HG03196 (cell line): Measurements from ENCODE around the gene DUSP28.

Experiments
- ATAC-seq: cut with Tn5 transposase; IDR thresholded peaks from one replicate; pipeline ENCODE4 v1.9.1; 2021; ENCODE audit not compliant: unreplicated experiment

Gene DUSP28

DNA sequence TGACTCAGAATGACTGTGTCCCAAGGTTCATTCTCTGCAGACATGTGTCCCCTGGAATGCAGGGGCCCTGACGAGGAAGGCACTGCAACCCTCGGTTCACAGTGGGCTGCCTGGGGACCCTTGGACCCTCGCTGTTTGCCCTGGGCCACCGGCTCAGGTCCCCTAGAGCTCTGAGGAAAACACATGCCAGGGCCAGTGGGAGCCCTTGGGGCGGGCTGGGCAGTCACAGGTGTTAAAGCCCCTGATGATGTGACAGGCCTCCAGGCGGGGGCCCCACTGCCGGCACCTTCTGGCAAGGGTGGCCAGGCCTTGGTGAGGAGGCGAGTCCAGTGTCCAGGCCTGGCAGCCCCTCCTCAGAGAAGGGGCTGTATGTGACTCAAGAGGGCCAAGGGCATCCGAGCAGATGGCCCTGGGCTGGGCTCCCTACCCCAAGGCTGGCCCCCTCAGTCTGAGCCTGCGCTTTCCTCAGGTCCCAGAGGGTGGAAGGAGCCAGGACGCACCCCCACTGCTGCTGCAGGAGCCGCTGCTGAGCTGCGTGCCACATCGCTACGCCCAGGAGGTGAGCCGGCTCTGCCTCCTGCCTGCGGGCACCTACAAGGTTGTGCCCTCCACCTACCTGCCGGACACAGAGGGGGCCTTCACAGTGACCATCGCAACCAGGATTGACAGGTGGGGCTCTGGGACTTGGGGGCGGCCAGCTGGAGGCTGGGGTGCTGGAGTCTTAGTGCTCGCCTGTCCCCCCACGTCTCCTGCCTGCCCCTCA is 37.4 kb downstream of the DUSP28 start:
- no peak for ATAC-seq

DNA sequence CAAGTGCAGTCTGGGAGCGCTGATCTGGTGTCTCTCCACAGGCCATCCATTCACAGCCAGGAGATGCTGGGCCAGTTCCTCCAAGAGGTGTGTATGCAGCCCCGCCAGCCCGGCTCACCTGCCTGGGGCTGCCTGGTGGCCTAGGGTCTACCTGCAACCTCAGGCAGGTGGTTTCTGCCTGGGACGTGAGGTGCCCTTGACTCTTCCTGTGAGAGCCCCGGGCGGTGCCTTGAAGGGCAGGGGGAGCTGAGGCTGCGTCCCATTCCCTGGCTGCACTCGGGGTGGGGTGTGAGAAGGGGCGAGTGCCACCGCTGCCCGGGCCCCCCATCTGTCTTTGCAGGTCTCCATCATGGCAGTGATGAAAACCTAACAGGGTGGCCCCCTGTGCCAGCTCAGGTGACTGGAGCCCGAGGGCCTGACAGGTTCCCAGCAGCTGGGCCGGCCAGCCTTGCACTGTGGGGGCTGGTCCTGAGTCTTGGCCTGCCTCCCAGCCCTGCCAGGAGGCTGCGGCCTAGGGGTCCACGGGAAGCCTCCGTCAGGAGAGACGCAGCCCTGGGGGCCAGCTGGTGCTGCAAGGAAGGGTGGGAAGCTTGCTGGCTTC is 38.3 kb downstream of the DUSP28 start:
- no peak for ATAC-seq

DNA sequence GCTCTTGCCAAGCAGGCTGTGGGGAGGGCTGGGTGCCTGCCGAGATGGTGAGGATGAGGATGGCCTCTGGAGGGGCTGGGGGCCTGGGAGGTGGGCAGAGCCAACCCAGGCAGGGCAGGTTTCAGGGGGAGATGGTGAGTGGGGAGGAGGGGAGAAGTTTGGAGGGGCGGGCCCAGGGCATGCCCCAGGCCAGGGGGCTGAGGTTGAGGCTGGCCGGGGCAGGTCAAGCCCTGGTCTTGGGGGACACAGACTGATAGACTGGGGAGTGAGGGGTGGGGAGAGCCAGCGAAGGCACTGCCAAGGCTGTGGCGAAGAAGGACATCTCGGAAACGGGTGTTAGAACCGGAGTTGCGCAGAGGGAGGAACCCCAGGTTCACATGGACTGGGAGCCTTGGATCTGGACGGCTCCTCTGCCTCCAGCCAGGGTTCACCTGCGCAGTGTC is 39.0 kb downstream of the DUSP28 start:
- no peak for ATAC-seq

DNA sequence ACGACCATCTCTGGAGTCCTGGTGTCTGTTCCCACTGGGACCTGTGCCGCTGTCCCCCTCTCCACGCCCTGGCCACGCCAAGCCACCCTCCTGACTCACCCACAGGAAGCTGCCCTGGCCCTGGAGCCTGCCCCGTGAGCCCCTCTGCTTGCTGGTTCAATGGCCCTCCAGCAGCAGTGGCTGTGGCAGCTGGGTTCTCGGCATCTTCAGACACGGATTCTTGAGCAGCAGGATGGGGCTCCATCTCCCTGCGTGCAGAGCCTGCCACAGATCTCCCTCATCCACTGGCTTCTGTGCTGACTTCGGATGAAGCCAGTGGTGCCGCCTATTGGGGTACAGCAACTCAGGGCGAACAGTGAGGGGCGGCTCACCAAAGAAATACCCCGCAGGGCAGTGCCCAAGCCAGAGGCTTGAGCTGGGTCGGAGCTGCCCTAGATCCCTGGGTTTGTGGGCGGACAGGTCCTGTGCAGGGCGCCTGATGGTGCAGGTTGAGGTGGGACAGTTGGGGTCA is 40.3 kb downstream of the DUSP28 start:
- no peak for ATAC-seq

DNA sequence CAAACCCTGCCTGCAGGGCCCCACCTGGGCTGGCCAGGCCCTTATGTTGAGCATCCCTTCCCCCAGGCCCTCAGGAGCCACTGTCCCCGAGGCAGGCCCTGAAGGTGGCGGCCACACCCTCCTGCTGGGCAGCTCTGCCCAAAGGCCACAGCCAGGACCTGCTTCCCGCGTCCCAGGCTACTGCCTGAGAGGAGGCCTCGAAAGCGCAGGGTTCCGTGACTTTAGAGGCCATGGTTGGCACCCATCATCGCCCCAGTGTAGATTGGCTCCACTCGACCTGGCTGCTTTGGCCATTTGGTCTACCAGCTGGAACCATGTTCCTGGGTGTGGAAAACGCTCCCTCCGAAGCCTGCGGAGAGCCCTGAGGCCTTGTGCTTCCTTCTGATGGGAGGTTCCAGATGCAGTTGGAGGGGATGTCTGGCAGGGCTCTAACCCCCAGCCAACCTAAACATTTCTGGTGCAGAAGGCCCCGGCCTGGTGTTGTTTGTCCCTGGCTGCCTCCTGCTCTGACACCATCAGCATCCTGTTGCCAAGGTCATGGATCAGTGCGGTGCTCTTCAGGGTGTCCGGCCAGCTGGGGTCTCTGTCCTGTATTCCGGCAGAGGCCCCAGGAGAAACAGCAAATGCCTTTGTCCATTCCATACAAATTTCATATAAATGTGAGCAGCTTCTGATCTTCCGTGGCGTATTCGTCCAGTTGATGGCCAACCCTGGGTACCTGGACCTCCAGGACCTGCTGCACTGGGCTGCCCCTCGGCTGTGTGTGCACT is 41.1 kb downstream of the DUSP28 start:
- ATAC-seq: no peak

DNA sequence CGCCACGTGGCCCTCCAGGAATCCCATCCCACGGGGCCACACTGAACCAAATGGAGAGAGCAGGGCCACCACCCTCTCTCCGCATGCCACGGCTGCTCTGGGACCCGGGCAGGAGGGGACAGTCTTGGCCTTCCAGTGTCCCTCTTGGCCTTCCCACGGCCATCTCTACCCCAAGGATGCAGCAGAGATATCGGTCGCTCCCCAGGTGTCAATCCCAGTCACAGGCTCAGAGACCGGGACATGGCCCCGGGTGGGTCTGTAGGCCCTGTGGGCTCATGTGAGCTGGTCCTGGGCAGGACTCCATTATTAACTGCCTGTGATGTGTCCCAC is 41.6 kb downstream of the DUSP28 start:
- no peak for ATAC-seq

DNA sequence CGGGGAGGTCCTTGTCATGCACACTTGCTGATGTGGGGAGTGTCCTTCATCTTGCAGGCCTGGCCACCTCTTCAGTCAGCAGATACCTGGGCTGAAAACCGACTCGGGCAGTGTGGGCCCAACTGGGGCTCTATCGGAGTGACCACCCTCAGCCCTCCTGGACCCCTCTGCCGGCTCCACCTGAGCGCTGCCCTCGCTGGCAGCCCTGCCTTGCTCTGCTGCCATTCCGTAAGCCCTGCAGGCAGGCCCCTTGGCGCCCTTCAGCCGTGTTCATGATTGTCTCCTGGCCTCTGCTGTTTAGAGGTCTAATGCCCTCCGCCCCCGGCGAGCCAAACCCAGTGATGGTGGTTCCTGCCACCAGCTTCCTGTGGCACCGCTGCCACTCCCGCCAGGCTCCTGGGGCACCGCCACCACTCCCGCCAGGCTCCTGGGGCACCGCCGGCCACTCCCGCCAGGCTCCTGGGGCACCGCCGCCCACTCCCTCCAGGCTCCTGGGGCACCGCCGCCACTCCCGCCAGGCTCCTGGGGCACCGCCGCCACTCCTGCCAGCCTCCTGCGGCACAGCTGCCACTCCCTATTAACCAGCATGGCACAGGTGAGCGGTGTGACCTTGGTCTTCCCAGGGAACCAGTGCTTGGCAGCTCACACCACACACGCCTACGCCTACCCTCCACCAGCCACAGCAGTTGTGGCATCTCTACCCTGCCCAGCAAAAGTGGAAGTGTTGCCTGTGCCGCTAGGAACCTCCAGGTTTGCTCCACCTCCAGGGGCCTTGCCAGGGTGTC is 42.3 kb downstream of the DUSP28 start:
- no peak for ATAC-seq

DNA sequence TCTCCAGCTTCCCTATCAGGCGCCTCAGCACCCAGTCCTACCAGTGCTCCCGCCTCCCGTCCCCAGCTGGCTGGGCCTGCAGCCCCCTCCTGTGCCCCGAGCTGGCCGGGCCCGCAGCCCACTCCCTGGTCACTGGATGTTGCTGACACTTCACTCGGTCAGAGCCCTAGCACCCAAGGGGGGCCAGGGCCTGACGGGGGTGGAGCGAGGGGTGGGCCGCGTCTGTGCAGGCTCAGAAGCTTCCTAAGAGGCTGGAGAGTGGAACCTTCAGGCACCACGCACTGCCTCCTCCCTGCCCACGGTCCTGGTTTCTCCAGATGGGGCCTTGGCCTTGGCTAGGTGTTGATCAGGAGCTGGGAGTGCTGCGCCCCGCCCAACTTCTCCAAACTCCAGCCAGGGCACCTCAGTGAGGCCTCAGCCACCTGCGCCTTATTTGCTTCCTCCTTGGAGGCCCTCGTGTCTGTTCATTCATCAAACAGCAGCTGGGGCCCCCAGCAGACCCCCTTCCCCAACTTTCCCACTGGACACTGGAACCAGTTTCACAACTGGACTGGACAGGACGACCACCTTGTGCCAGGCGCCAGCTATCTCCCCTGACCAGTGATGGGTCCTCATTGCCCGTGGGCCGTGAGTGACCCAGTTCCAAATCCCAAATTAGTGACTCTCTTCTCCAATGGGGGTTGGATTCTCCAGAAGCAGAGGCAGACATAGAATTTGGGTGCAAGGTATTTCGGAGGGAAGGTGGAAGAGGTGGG is 43.1 kb downstream of the DUSP28 start:
- no peak for ATAC-seq

DNA sequence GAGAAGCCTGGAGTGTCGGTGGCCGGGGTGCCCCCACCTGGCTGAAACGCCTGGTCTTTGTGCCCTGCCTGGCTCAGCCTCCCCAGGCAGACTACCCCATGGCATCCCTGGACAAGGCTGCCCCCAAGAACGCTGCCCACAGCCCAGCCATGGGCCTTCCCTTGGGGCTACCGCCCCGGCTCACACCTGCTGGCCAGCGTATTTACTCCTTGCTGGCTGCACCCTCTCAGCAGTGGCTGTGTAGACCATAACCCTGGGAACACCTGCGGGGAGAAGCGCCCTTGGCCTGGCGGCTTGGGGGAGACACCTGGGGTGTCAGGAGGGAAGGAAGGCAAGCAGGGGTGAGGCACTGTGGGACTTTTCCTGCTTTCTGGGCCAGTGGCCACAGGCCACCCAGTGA is 43.7 kb downstream of the DUSP28 start:
- no peak for ATAC-seq

DNA sequence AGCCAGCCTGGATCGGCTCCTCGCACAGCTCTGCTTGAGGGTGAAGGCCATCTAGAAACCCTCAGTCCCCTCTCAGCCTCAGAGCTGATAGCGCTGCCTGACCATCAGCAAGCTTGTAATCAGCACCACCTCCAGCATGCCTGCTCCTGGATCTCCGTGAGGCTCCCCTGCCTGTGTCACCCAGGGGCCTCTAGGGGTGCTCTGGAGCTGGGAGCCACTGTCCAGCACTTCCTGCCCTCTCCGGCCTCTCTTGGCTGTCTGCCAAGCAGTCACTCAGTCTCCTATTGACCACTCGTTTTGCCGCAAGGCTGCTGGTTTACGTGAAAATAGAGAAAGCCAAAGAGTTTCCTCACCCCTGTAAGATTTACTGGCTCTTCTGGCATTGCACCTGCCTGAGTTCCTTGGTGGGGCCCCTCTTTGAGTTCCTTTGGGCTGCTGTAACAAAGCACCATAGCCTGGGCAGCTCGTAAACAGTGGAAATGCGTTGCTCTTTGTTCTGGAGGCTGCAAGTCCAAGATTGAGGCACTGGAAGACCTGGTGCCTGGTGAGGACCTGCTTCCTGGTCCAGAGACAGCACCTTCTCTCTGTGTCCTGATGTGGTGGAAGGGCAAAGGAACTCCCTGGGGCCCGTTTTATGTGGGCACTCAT is 44.3 kb downstream of the DUSP28 start:
- no peak for ATAC-seq

DNA sequence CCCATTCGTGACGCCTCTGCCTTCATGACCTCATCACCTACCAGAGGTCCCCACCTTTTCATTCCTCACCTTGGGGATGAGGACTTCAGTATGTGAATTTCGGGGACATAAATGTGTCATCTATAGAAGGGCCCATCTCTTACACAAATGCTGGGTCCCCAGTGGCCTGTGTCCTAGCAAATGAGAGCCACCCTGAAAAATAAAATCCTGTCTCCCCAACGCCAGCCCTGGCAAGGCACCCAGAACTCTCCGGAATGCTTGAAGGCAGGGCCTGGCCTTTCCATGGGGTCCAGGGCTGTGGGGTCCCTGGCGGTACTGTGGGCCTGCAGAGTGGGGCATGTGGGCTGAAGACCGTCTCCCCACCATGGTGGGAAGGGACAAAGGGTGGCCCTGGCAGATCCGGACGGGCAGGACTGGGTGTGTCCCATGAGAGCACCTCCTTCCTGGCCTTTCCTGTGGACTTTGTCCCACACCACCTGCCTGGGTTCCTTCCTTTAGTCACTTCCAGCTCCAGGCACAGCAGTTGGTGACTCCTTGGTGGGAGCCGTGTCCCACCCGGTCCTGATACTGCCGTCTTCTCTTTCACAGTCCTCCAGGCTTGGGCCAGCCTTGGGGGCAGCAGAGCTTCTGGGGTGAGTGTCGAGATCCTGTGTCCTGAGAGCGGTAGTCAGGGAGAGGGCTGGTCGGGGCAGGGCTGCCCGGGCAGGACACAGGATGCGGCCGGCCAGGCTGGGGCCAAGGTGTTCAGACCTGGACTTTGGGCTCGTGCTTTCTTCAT is 45.0 kb downstream of the DUSP28 start:
- no peak for ATAC-seq

DNA sequence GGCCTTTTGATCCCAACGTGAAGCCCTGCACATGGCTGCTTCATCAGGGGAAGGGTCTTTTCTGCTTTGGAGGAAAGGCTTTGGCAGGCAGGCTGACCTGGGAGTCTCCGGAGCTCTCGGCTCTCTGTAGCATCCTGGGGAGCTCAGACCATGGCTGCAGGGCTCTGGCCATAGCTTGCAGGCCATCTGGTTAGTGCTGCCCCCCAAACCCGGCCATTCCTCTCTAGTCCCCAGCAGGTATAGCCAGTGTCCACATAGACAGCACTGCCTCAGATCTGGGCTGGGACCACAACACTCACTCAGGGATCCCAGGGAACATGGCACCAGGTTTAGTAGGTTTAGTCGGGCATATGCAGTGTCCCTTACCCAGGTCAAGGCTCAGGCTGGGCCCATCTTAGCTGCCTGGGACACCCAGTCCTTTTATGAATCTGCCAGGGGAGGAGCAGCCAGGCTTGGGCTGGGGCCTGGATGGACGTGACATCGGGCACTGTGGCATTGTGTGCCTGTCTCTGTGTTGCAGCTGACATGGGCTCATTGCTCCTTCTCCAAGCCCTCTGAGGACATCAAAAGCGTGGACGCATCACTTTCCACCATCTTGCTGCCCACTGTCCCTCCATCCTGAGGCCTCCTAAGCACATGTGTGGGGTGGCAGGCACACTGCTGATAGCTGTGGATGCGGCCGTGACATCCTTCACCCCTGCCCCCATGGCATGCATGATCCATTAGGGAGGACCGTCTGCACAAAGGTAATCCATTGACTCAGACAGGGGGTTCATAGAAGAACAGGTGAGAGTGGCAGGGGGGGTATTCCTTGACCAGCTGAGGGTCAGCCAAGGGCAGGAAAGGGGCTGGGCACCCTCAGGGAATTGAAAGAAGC is 45.9 kb downstream of the DUSP28 start:
- no peak for ATAC-seq

DNA sequence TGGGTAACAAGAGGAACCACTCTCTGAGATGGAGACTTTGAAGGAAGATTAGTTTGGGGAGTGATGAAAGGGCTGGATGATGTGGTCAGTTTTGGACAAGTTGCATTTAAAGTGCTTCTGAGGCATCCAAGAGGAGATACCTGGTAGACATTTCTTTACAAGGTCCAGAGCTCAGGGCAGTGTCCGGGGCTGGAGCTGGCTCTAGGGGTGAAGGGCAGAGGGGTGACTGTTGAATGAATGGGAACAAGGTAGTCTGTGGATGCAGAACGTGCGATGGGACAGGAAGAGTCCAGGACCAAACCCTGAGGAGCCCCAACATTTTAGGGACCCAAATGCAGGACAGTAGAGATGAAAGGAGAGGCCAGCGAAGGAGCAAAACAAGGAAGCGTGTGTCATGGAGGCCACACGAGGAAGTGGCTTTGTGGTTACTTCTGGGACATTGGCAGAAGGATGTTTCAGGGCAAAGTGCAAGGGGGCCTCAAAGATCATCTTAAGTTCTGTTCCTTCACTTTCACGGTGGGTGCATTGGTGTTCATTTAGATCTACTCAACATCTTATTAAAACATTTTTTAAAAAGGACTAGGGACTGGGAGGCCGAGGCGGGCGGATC is 51.5 kb downstream of the DUSP28 start:
- no peak for ATAC-seq
